ENCODE data around the gene LMNTD2.

The LMNTD2 gene

GRCh38 chr11:553083-553987, 7.2 kb downstream of the LMNTD2 start:
- H2AFZ ChIP-seq (ENCODE audit: low read depth, low read length, severe bottlenecking) = no peak overlapping the region
- H3K36me3 ChIP-seq (ENCODE audit: low read length) = no peaks in the 10 kb centered on the region
- H3K27ac ChIP-seq (ENCODE audit: low read depth, low read length) = no peak overlapping the region
- no peaks in the 10 kb centered on the region for H3K79me2 ChIP-seq (ENCODE audit: insufficient read depth, low read length)
- no peaks in the 10 kb centered on the region for H4K20me1 ChIP-seq (ENCODE audit: low read depth, low read length)
- H3K9me3 ChIP-seq (ENCODE audit: insufficient read depth, low read length) = no peaks in the 10 kb centered on the region
- no peak overlapping the region for H3K9ac ChIP-seq (ENCODE audit: low read length)
- H3K4me2 ChIP-seq (ENCODE audit: low read depth, low read length, poor library complexity, severe bottlenecking) = no peak overlapping the region
- H3K27me3 ChIP-seq (ENCODE audit: low read length) = no peaks in the 10 kb centered on the region
- no peaks in the 10 kb centered on the region for H3F3A ChIP-seq (ENCODE audit: insufficient read depth)
- TF ChIP-seq EZH2phosphoT487 (conservative IDR thresholded peaks at IDR 0.05; ENCODE audit: low read length) = no peak
- TF ChIP-seq, protein P1, sequence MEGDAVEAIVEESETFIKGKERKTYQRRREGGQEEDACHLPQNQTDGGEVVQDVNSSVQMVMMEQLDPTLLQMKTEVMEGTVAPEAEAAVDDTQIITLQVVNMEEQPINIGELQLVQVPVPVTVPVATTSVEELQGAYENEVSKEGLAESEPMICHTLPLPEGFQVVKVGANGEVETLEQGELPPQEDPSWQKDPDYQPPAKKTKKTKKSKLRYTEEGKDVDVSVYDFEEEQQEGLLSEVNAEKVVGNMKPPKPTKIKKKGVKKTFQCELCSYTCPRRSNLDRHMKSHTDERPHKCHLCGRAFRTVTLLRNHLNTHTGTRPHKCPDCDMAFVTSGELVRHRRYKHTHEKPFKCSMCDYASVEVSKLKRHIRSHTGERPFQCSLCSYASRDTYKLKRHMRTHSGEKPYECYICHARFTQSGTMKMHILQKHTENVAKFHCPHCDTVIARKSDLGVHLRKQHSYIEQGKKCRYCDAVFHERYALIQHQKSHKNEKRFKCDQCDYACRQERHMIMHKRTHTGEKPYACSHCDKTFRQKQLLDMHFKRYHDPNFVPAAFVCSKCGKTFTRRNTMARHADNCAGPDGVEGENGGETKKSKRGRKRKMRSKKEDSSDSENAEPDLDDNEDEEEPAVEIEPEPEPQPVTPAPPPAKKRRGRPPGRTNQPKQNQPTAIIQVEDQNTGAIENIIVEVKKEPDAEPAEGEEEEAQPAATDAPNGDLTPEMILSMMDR (IDR thresholded peaks at IDR 0.05; ENCODE audit: insufficient read depth, low read length, poor library complexity, severe bottlenecking) = no peak
- no peaks in the 10 kb centered on the region for H3K9me2 ChIP-seq (replicated peaks; ENCODE audit: insufficient read depth, low read length)
- H3K4me3 ChIP-seq (ENCODE audit: insufficient read depth, low read length, poor library complexity, severe bottlenecking) = no peak overlapping the region

DNA sequence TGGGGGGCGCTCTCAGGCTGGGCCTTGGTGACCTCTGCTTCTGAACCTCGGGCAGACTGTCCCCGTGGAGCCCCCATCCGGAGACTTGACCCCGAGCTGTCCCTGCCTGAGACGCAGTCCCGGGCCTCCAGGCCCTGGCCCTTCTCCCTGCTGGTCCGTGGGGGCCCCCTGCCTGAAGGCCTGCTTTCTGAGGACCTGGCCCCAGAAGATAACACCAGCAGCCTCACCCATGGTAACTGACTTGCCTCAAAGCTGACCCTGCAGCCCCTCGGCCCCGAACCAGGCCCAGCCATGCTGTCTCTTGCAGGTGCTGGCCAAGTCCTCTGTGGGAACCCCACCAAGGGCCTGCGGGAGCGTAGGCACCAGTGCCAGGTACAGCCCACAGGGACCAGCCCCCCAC, 8.9 kb downstream of the LMNTD2 start:
- Histone ChIP-seq H3K79me2 (ENCODE audit: insufficient read depth, low read length) (no peaks in the 10 kb centered on the region), H3K9me3 (ENCODE audit: insufficient read depth, low read length) (no peaks in the 10 kb centered on the region), H4K20me1 (ENCODE audit: low read depth, low read length) (no peaks in the 10 kb centered on the region), H3F3A (ENCODE audit: insufficient read depth) (no peaks in the 10 kb centered on the region), H3K27me3 (ENCODE audit: low read length) (no peaks in the 10 kb centered on the region), H3K27ac (ENCODE audit: low read depth, low read length) (no peak overlapping the region), H3K36me3 (ENCODE audit: low read length) (no peaks in the 10 kb centered on the region), H3K9me2 (replicated peaks; ENCODE audit: insufficient read depth, low read length) (no peaks in the 10 kb centered on the region), H2AFZ (ENCODE audit: low read depth, low read length, severe bottlenecking) (no peak overlapping the region), H3K4me3 (ENCODE audit: insufficient read depth, low read length, poor library complexity, severe bottlenecking) (no peak overlapping the region), H3K4me2 (ENCODE audit: low read depth, low read length, poor library complexity, severe bottlenecking) (no peak overlapping the region), H3K9ac (ENCODE audit: low read length) (no peak overlapping the region)
- TF ChIP-seq EZH2phosphoT487 (conservative IDR thresholded peaks at IDR 0.05; ENCODE audit: low read length) = no peak
- TF ChIP-seq, protein P1 (IDR thresholded peaks at IDR 0.05; ENCODE audit: insufficient read depth, low read length, poor library complexity, severe bottlenecking) = no peak

DNA sequence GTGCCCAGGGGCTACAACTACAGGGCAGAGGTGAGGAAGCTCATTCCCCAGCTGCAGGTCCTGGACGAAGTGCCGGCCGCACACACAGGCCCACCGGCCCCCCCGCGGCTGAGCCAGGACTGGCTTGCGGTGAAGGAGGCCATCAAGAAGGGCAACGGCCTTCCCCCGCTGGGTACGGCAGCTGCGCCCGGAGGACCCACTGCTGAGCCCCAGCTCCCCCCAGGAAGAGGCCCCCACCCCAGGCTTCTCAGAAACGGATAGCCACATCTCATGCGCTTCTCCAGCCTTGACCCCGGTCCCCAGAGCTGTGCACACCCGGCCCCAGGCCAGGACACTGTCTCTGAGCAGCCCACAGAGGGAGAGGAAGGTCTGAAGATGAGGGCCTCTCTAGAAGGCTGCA, 9.4 kb downstream of the LMNTD2 start:
- TF ChIP-seq, protein P1 (IDR thresholded peaks at IDR 0.05; ENCODE audit: insufficient read depth, low read length, poor library complexity, severe bottlenecking) = no peak
- TF ChIP-seq EZH2phosphoT487 (conservative IDR thresholded peaks at IDR 0.05; ENCODE audit: low read length) = no peak
- H3K4me2 ChIP-seq (ENCODE audit: low read depth, low read length, poor library complexity, severe bottlenecking) = no peak overlapping the region
- H2AFZ ChIP-seq (ENCODE audit: low read depth, low read length, severe bottlenecking) = no peak overlapping the region
- H3K9me2 ChIP-seq (replicated peaks; ENCODE audit: insufficient read depth, low read length) = no peaks in the 10 kb centered on the region
- H3K4me3 ChIP-seq (ENCODE audit: insufficient read depth, low read length, poor library complexity, severe bottlenecking) = no peak overlapping the region
- no peaks in the 10 kb centered on the region for H3F3A ChIP-seq (ENCODE audit: insufficient read depth)
- H3K36me3 ChIP-seq (ENCODE audit: low read length) = no peaks in the 10 kb centered on the region
- H3K79me2 ChIP-seq (ENCODE audit: insufficient read depth, low read length) = no peaks in the 10 kb centered on the region
- no peaks in the 10 kb centered on the region for H3K9me3 ChIP-seq (ENCODE audit: insufficient read depth, low read length)
- H3K27me3 ChIP-seq (ENCODE audit: low read length) = no peaks in the 10 kb centered on the region
- H3K9ac ChIP-seq (ENCODE audit: low read length) = no peak overlapping the region
- no peaks in the 10 kb centered on the region for H4K20me1 ChIP-seq (ENCODE audit: low read depth, low read length)
- H3K27ac ChIP-seq (ENCODE audit: low read depth, low read length) = no peak overlapping the region
